HepG2 (cell line): ENCODE results near the gene NCOA3. TPM values are rescaled to one million over a fixed set of nuclear protein-coding genes. Genes with fewer than 3 reads are reported as not detected.

ENCODE experiments used
- CBX2 ChIP-seq, 2 experiments: fragments of 200-600 bp in 1 of 2; sonication (generic); formaldehyde crosslinking in 1 of 2; IDR thresholded peaks; 2 replicates each; pipeline versions ENCODE4 v1.7.0 to v1.8.1; 2018 to 2022; ENCODE audit warnings: low read depth in 2 of 2, low read length in 1 of 2, mild to moderate bottlenecking in 1 of 2, missing genetic modification reagents in 1 of 2
- CCDC6 ChIP-seq: sonication (generic); formaldehyde crosslinking; IDR thresholded peaks from 2 replicates; pipeline ENCODE4 v1.8.1; 2022; ENCODE audit warnings: mild to moderate bottlenecking, missing genetic modification reagents, moderate library complexity
- DPF2 ChIP-seq: sonication (generic); formaldehyde crosslinking; IDR thresholded peaks from 2 replicates; pipeline ENCODE4 v1.4.0; 2020; ENCODE audit warnings: mild to moderate bottlenecking, low read depth, missing genetic modification reagents, borderline replicate concordance
- ERF ChIP-seq: IDR thresholded peaks from 2 replicates; pipeline ENCODE4 v1.6.1; 2018; ENCODE audit warnings: missing biosample characterization, missing genetic modification reagents
- FOSL1 ChIP-seq: sonication (generic); formaldehyde crosslinking; IDR thresholded peaks from 2 replicates; pipeline ENCODE4 v1.9.0; 2021; ENCODE audit warnings: missing genetic modification reagents, borderline replicate concordance
- NPAS2 ChIP-seq: sonication (generic); formaldehyde crosslinking; IDR thresholded peaks from 2 replicates; pipeline ENCODE4 v1.8.0; 2022; ENCODE audit warnings: mild to moderate bottlenecking, missing genetic modification reagents, borderline replicate concordance
- RERE ChIP-seq: IDR thresholded peaks from 2 replicates; pipeline ENCODE4 v1.6.1; 2016; ENCODE audit warnings: low read depth, missing genetic modification reagents, missing compliant biosample characterization
- SAP130 ChIP-seq: IDR thresholded peaks from 2 replicates; pipeline ENCODE4 v1.6.1; 2016; ENCODE audit warnings: low read depth
- TEF ChIP-seq: sonication (generic); formaldehyde crosslinking; IDR thresholded peaks from 2 replicates; pipeline ENCODE4 v1.5.0; 2020; ENCODE audit warnings: missing genetic modification reagents
- ZNF20 ChIP-seq: sonication (generic); formaldehyde crosslinking; IDR thresholded peaks from 2 replicates; pipeline ENCODE4 v1.4.0; 2020; ENCODE audit warnings: mild to moderate bottlenecking, moderate library complexity, missing genetic modification reagents
- ZNF775 ChIP-seq: sonication (generic); formaldehyde crosslinking; IDR thresholded peaks from 2 replicates; pipeline ENCODE4 v1.4.0; 2020; ENCODE audit warnings: missing genetic modification reagents, mild to moderate bottlenecking, moderate library complexity, borderline replicate concordance
- ZSCAN25 ChIP-seq: sonication (generic); formaldehyde crosslinking; IDR thresholded peaks from 2 replicates; pipeline ENCODE4 v1.8.0; 2022; ENCODE audit warnings: mild to moderate bottlenecking, missing genetic modification reagents
- ZSCAN5A ChIP-seq: sonication (generic); formaldehyde crosslinking; IDR thresholded peaks from 2 replicates; pipeline ENCODE4 v1.8.0; 2022; ENCODE audit warnings: mild to moderate bottlenecking, missing genetic modification reagents, borderline replicate concordance
- polyA plus RNA-seq, 8 experiments: library from polyadenylated mRNA; depleted of rRNA in 3 of 8; stranded (reverse) in 7 of 8; unstranded in 1 of 8; fragments of >200 nt; fragmentation: Illumina TruSeq in 4 of 8; extraction: Trizol in 4 of 8; gene quantifications; 2 replicates each; pipeline versions ENCODE4 v1.2.1 to v1.2.3, GENCODE V29; 2011 to 2016; ENCODE audit warnings: low read depth in 4 of 8, missing spikeins in 1 of 8, mixed read lengths in 1 of 8; ENCODE audit not compliant: insufficient read depth in 1 of 8
- total RNA-seq, 5 experiments: library from RNA; depleted of rRNA; stranded (reverse); fragments of >200 nt; fragmentation: Illumina TruSeq; extraction: Trizol; gene quantifications; 2 replicates each; pipeline ENCODE4 v1.2.3, GENCODE V29; 2016; ENCODE audit warnings: low read depth in 1 of 5

Gene NCOA3
- total and polyA plus RNA-seq, 2 of the 13 experiments (the other 11 are each of a cell fraction or from before 2014, with no cell fraction given) = 35.0 to 56.8 TPM

GRCh38 chr20:47455133-47456040 is 46.3 kb upstream of the NCOA3 start (continued):
- TF ChIP-seq DPF2 (CRISPR knock-in tag) (peak; percentile 99), TEF (0 out of 2 replicates have a peak, but pooled peaks have one; percentile 52), ERF (peak; percentile 88), NPAS2 (CRISPR knock-in tag) (no peak), FOSL1 (peak; percentile 80; the same call in 1 of the 2 replicates), ZSCAN25 (CRISPR knock-in tag) (peak; percentile 30; the same call in 1 of the 2 replicates), RERE (CRISPR knock-in tag) (peak; percentile 98), CCDC6 (peak; percentile 45), ZSCAN5A (CRISPR knock-in tag) (peak; percentile 89; the same call in 1 of the 2 replicates), CBX2 (IDR thresholded peaks at IDR 0.05; ENCODE audit: low read depth, low read length) (no peak), CBX2 (CRISPR knock-in tag; IDR thresholded peaks at IDR 0.05; ENCODE audit: low read depth) (no peak), ZNF20 (CRISPR knock-in tag) (peak; percentile 43; the same call in 1 of the 2 replicates), ZNF775 (CRISPR knock-in tag) (peak; percentile 84; the same call in 1 of the 2 replicates), SAP130 (CRISPR knock-in tag) (peak; percentile 94)
